Measurements from ENCODE around the gene HIVEP2. TPM values are rescaled to one million over a fixed set of nuclear protein-coding genes. Genes with fewer than 3 reads are reported as not detected.

The HIVEP2 gene
- total RNA-seq, 1 experiment from 2014 or later = 4.2 TPM

DNA sequence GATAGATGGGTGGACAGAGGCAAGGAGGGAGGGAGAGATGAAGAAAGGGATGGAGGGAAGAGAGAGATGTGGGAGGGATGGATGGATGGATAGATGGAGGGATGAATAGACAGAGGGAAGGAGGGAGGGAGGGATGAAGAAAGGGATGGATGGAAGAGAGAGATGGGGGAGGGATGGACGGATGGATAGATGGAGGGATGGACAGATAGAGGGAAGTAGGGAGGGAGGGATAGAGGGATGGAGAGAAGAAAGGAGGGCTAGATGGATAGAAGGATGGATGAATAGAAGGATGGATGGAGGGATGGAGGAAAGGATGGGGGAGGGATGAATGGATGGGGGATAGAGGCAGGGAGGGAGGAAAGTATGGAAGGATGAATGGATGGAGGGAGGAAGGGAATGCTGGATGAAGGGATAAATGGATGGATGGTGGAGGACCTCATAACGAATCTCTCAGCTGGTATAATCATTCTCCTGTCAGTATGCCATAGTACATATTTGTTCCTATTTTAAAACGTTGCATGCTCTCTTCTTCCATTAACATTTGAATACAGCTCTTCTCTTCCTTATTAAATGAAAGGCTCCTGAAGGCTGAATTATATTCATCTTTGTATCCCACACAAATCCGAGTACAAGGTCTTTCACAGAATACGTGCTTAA, 136.4 kb downstream of the HIVEP2 start:
- Histone ChIP-seq H2BK5ac (ENCODE audit: insufficient read length, low read length) (no peak overlapping the region), H2AFZ (ENCODE audit: low read length) (no peak overlapping the region), H4K8ac (replicated peaks; ENCODE audit: insufficient read length, low read depth, low read length) (no peak overlapping the region), H3K9me3 (ENCODE audit: control insufficient read depth, low read depth, low read length) (no peaks in the 10 kb centered on the region), H2AK5ac (ENCODE audit: insufficient read length, low read length) (no peak overlapping the region), H3K56ac (ENCODE audit: insufficient read length, low read depth, low read length) (no peak overlapping the region), H3K27me3 (ENCODE audit: insufficient read depth, low read length) (no peaks in the 10 kb centered on the region), H3K14ac (ENCODE audit: insufficient read depth, low read length) (no peak overlapping the region), H3K4ac (ENCODE audit: low read depth, low read length) (no peak overlapping the region), H4K20me1 (ENCODE audit: control insufficient read depth, insufficient read depth, insufficient read length) (no peaks in the 10 kb centered on the region), H2BK15ac (ENCODE audit: low read depth, low read length) (no peak overlapping the region), H3K23ac (ENCODE audit: insufficient read length, low read depth, low read length) (no peak overlapping the region), H3K23me2 (ENCODE audit: insufficient read length, low read depth, low read length, poor library complexity, severe bottlenecking) (no peaks in the 10 kb centered on the region), H3T11ph (ENCODE audit: low read length) (no peak overlapping the region), H3K18ac (ENCODE audit: insufficient read length, low read depth, low read length) (no peak overlapping the region), H3K79me1 (ENCODE audit: insufficient read depth, low read depth, low read length, poor library complexity, severe bottlenecking) (no peaks in the 10 kb centered on the region), H3K4me2 (ENCODE audit: insufficient read depth, insufficient read length, low read length) (no peak overlapping the region), H4K5ac (ENCODE audit: insufficient read length, low read depth, low read length) (no peak overlapping the region), H3K79me2 (ENCODE audit: insufficient read depth, low read length) (no peaks in the 10 kb centered on the region), H2BK120ac (ENCODE audit: low read depth, low read length, poor library complexity, severe bottlenecking) (no peak overlapping the region), H3K9ac (ENCODE audit: extremely low read depth, insufficient read length, low read length) (no peak overlapping the region), H3K4me1 (ENCODE audit: insufficient read depth, low read length) (peaks cover 4% of the 10 kb centered on the region; the same call in 1 of the 2 replicates), H2BK20ac (ENCODE audit: low read depth, low read length, poor library complexity, severe bottlenecking) (no peak overlapping the region), H4K91ac (ENCODE audit: insufficient read length, low read depth, low read length) (no peak overlapping the region), H2BK12ac (ENCODE audit: insufficient read length, low read depth, low read length) (no peak overlapping the region), H3K27ac (ENCODE audit: insufficient read length, low read depth, low read length) (no peak overlapping the region)
- Mint-ChIP-seq H3K27me3 (ENCODE audit: low read depth) (no peaks in the 10 kb centered on the region), H3K4me3 (no peak overlapping the region), H3K4me1 (peaks cover 12 to 16% of the 10 kb centered on the region in 2 experiments), H3K36me3 (ENCODE audit: insufficient read depth in 1 of 3, low read depth in 3 of 3) (no peaks in the 10 kb centered on the region), H3K9me3 (no peaks in the 10 kb centered on the region), H3K27ac (no peak overlapping the region; a peak in 1 of 7 replicates)
- 100% methylated on average over 1 of the region's 5 CpGs for WGBS (ENCODE audit: extremely low coverage, insufficient read length, low lambda C conversion rate)
- TF ChIP-seq, protein P1, sequence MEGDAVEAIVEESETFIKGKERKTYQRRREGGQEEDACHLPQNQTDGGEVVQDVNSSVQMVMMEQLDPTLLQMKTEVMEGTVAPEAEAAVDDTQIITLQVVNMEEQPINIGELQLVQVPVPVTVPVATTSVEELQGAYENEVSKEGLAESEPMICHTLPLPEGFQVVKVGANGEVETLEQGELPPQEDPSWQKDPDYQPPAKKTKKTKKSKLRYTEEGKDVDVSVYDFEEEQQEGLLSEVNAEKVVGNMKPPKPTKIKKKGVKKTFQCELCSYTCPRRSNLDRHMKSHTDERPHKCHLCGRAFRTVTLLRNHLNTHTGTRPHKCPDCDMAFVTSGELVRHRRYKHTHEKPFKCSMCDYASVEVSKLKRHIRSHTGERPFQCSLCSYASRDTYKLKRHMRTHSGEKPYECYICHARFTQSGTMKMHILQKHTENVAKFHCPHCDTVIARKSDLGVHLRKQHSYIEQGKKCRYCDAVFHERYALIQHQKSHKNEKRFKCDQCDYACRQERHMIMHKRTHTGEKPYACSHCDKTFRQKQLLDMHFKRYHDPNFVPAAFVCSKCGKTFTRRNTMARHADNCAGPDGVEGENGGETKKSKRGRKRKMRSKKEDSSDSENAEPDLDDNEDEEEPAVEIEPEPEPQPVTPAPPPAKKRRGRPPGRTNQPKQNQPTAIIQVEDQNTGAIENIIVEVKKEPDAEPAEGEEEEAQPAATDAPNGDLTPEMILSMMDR (conservative IDR thresholded peaks at IDR 0.05) = no peak
- DNase-seq = no peak
